ENCODE measurements around the gene MCTP1. TPM values are rescaled to one million over a fixed set of nuclear protein-coding genes. Genes with fewer than 3 reads are reported as not detected.
"Not testable (repeated sequence)": the region's sequence is repeated elsewhere in the genome, so short reads cannot be mapped to it uniquely, and the experiment has no call there.

Gene MCTP1
- total RNA-seq, 8 experiments from 2014 or later: 1.3 to 8.3 (median 5.7) TPM

GRCh38 chr5:95162231-95162992 lies 122.5 kb downstream of the MCTP1 start:
- in situ Hi-C loops (cut with MboI; ENCODE audit: low pct_unique_long_range_greater_than_20kb in 2 of 9, low sequenced_read_pairs in 9 of 9, unreplicated experiment in 9 of 9): no loop called here

GRCh38 chr5:95159603-95160002 lies 125.3 kb downstream of the MCTP1 start:
- no peaks in the 10 kb centered on the region for H3K4me1 ChIP-seq (replicated peaks in 1 of 2)
- no peak overlapping the region for H3K4me3 ChIP-seq
- H3K27ac ChIP-seq: no peak overlapping the region
- WGBS, 10 experiments: 25 to 100% (median 95%) methylated on average over 1 of the region's 1 CpG; no CpG with 5 or more reads in 2 of the 10 experiments
- ATAC-seq (replicated peaks in 6 of 8): no peak
- in situ Hi-C loops (cut with MboI; ENCODE audit: low pct_unique_long_range_greater_than_20kb in 2 of 9, low sequenced_read_pairs in 9 of 9, unreplicated experiment in 9 of 9): no loop called here

More at GRCh38 chr5:95162231-95162992, 122.5 kb downstream of the MCTP1 start:
- no peak overlapping the region for H3K4me3 ChIP-seq
- no peaks in the 10 kb centered on the region for H3K4me1 ChIP-seq (replicated peaks in 1 of 2)
- H3K27ac ChIP-seq: no peak overlapping the region
- no peak for ATAC-seq (replicated peaks in 6 of 8)

GRCh38 chr5:95155888-95156287 lies 129.0 kb downstream of the MCTP1 start:
- H3K4me1 ChIP-seq (replicated peaks in 1 of 2): no peaks in the 10 kb centered on the region
- WGBS, 10 experiments: 7 to 100% (median 80%) methylated on average over 1 to 2 of the region's 2 CpGs; no CpG with 5 or more reads in 3 of the 10 experiments
- H3K4me3 ChIP-seq: no peak overlapping the region
- ATAC-seq (replicated peaks in 6 of 8): no peak
- in situ Hi-C loops (cut with MboI; ENCODE audit: low pct_unique_long_range_greater_than_20kb in 2 of 9, low sequenced_read_pairs in 9 of 9, unreplicated experiment in 9 of 9): no loop called here
- no peak overlapping the region for H3K27ac ChIP-seq

GRCh38 chr5:95153511-95153910 lies 131.4 kb downstream of the MCTP1 start:
- Histone ChIP-seq H3K4me3 (no peak overlapping the region), H3K4me1 (replicated peaks in 1 of 2) (no peaks in the 10 kb centered on the region), H3K27ac (no peak overlapping the region)
- ATAC-seq (replicated peaks in 6 of 8): peak in 2 of 8 experiments; percentile 8 to 9
- 0 to 86% (median 57%) methylated on average over 1 to 2 of the region's 2 CpGs; no CpG with 5 or more reads in 1 of the 10 experiments for WGBS, 10 experiments
- in situ Hi-C loops (cut with MboI; ENCODE audit: low pct_unique_long_range_greater_than_20kb in 2 of 9, low sequenced_read_pairs in 9 of 9, unreplicated experiment in 9 of 9): no loop called here

GRCh38 chr5:95152535-95152934 lies 132.4 kb downstream of the MCTP1 start:
- ATAC-seq (replicated peaks in 6 of 8): peak in 3 of 8 experiments; percentile 46 to 55 (median 51)
- Histone ChIP-seq H3K27ac (no peak overlapping the region), H3K4me3 (no peak overlapping the region), H3K4me1 (replicated peaks in 1 of 2) (no peaks in the 10 kb centered on the region)
- WGBS, 10 experiments: 0 to 100% (median 82%) methylated on average over 2 of the region's 2 CpGs; no CpG with 5 or more reads in 1 of the 10 experiments
- in situ Hi-C loops (cut with MboI; ENCODE audit: low pct_unique_long_range_greater_than_20kb in 2 of 9, low sequenced_read_pairs in 9 of 9, unreplicated experiment in 9 of 9): no loop called here

- H3K27ac ChIP-seq: no peak overlapping the region
- in situ Hi-C loops (cut with MboI; ENCODE audit: low pct_unique_long_range_greater_than_20kb in 2 of 9, low sequenced_read_pairs in 9 of 9, unreplicated experiment in 9 of 9): no loop called here
- 0 to 100% (median 55%) methylated on average over 1 of the region's 1 CpG; no CpG with 5 or more reads in 2 of the 10 experiments for WGBS, 10 experiments
- no peak overlapping the region for H3K4me3 ChIP-seq
- peak in 3 of 8 experiments; percentile 74 to 84 (median 83) for ATAC-seq (replicated peaks in 6 of 8)
- H3K4me1 ChIP-seq (replicated peaks in 1 of 2): no peaks in the 10 kb centered on the region
These were observed 132.8 kb downstream of the MCTP1 start for GRCh38 chr5:95152131-95152530.

- H3K27ac ChIP-seq: no peak overlapping the region
- peak in 3 of 8 experiments; percentile 30 to 57 (median 55) for ATAC-seq (replicated peaks in 6 of 8)
- in situ Hi-C loops (cut with MboI; ENCODE audit: low pct_unique_long_range_greater_than_20kb in 2 of 9, low sequenced_read_pairs in 9 of 9, unreplicated experiment in 9 of 9): no loop called here
- no peaks in the 10 kb centered on the region for H3K4me1 ChIP-seq (replicated peaks in 1 of 2)
- 2 to 100% (median 77%) methylated on average over 2 to 4 of the region's 4 CpGs for WGBS, 10 experiments
- no peak overlapping the region for H3K4me3 ChIP-seq
These were observed 133.2 kb downstream of the MCTP1 start for GRCh38 chr5:95151694-95152093.

GRCh38 chr5:95149387-95149786 lies 135.5 kb downstream of the MCTP1 start:
- Histone ChIP-seq H3K27ac (no peak overlapping the region), H3K4me3 (no peak overlapping the region), H3K4me1 (replicated peaks in 1 of 2) (no peaks in the 10 kb centered on the region)
- peak in 1 of 8 experiments; percentile 80 for ATAC-seq (replicated peaks in 6 of 8)
- no CpG with 5 or more reads among the region's 4 CpGs for WGBS, 10 experiments
- in situ Hi-C loops (cut with MboI; ENCODE audit: low pct_unique_long_range_greater_than_20kb in 2 of 9, low sequenced_read_pairs in 9 of 9, unreplicated experiment in 9 of 9): no loop called here

GRCh38 chr5:95148453-95148852 lies 136.4 kb downstream of the MCTP1 start:
- Histone ChIP-seq H3K27ac (no peak overlapping the region), H3K4me1 (replicated peaks in 1 of 2) (no peaks in the 10 kb centered on the region), H3K4me3 (no peak overlapping the region)
- no peak for ATAC-seq (replicated peaks in 6 of 8)
- in situ Hi-C loops (cut with MboI; ENCODE audit: low pct_unique_long_range_greater_than_20kb in 2 of 9, low sequenced_read_pairs in 9 of 9, unreplicated experiment in 9 of 9): no loop called here

GRCh38 chr5:95143858-95144257 lies 141.0 kb downstream of the MCTP1 start:
- H3K4me1 ChIP-seq (replicated peaks in 1 of 2); in situ Hi-C loops (cut with MboI; ENCODE audit: low pct_unique_long_range_greater_than_20kb in 2 of 9, low sequenced_read_pairs in 9 of 9, unreplicated experiment in 9 of 9); ATAC-seq (replicated peaks in 6 of 8); H3K4me3 ChIP-seq; H3K27ac ChIP-seq: not testable (repeated sequence)
- 35 to 100% (median 87%) methylated on average over 1 to 2 of the region's 2 CpGs; no CpG with 5 or more reads in 2 of the 10 experiments for WGBS, 10 experiments

- ATAC-seq (replicated peaks in 6 of 8): no peak
- in situ Hi-C loops (cut with MboI; ENCODE audit: low pct_unique_long_range_greater_than_20kb in 2 of 9, low sequenced_read_pairs in 9 of 9, unreplicated experiment in 9 of 9): no loop called here
- H3K27ac ChIP-seq: no peak overlapping the region
- no peak overlapping the region for H3K4me3 ChIP-seq
- 0 to 96% (median 62%) methylated on average over 1 to 3 of the region's 3 CpGs; no CpG with 5 or more reads in 2 of the 10 experiments for WGBS, 10 experiments
- no peaks in the 10 kb centered on the region for H3K4me1 ChIP-seq (replicated peaks in 1 of 2)
These were observed 142.7 kb downstream of the MCTP1 start for GRCh38 chr5:95142145-95142544.

- Histone ChIP-seq H3K4me3 (no peak overlapping the region), H3K4me1 (replicated peaks in 1 of 2) (no peaks in the 10 kb centered on the region), H3K27ac (no peak overlapping the region)
- no peak for ATAC-seq (replicated peaks in 6 of 8)
- in situ Hi-C loops (cut with MboI; ENCODE audit: low pct_unique_long_range_greater_than_20kb in 2 of 9, low sequenced_read_pairs in 9 of 9, unreplicated experiment in 9 of 9): no loop called here
- 6 to 100% (median 80%) methylated on average over 1 to 3 of the region's 3 CpGs; no CpG with 5 or more reads in 3 of the 10 experiments for WGBS, 10 experiments
These were observed 143.8 kb downstream of the MCTP1 start for GRCh38 chr5:95141141-95141540.

GRCh38 chr5:95134326-95134725 lies 150.6 kb downstream of the MCTP1 start:
- Histone ChIP-seq H3K4me1 (replicated peaks in 1 of 2) (no peaks in the 10 kb centered on the region), H3K27ac (no peak overlapping the region), H3K4me3 (no peak overlapping the region)
- in situ Hi-C loops (cut with MboI; ENCODE audit: low pct_unique_long_range_greater_than_20kb in 2 of 9, low sequenced_read_pairs in 9 of 9, unreplicated experiment in 9 of 9): no loop called here
- 50 to 100% (median 90%) methylated on average over 1 to 2 of the region's 3 CpGs; no CpG with 5 or more reads in 5 of the 10 experiments for WGBS, 10 experiments
- no peak for ATAC-seq (replicated peaks in 6 of 8)

GRCh38 chr5:95132096-95132495 lies 152.8 kb downstream of the MCTP1 start:
- no peak overlapping the region for H3K27ac ChIP-seq
- ATAC-seq (replicated peaks in 6 of 8): no peak
- 11 to 90% (median 50%) methylated on average over 1 of the region's 1 CpG; no CpG with 5 or more reads in 3 of the 10 experiments for WGBS, 10 experiments
- in situ Hi-C loops (cut with MboI; ENCODE audit: low pct_unique_long_range_greater_than_20kb in 2 of 9, low sequenced_read_pairs in 9 of 9, unreplicated experiment in 9 of 9): no loop called here
- no peaks in the 10 kb centered on the region for H3K4me1 ChIP-seq (replicated peaks in 1 of 2)
- no peak overlapping the region for H3K4me3 ChIP-seq
